HG02870 (cell line): ENCODE data around the gene AKR1C1.
"Not testable (repeated sequence)": the region's sequence is repeated elsewhere in the genome, so short reads cannot be mapped to it uniquely, and the experiment has no call there.

Experiments
- ATAC-seq: cut with Tn5 transposase; IDR thresholded peaks from one replicate; pipeline ENCODE4 v1.9.1; 2021; ENCODE audit warnings: mild to moderate bottlenecking, moderate library complexity; ENCODE audit not compliant: unreplicated experiment

Gene AKR1C1

DNA sequence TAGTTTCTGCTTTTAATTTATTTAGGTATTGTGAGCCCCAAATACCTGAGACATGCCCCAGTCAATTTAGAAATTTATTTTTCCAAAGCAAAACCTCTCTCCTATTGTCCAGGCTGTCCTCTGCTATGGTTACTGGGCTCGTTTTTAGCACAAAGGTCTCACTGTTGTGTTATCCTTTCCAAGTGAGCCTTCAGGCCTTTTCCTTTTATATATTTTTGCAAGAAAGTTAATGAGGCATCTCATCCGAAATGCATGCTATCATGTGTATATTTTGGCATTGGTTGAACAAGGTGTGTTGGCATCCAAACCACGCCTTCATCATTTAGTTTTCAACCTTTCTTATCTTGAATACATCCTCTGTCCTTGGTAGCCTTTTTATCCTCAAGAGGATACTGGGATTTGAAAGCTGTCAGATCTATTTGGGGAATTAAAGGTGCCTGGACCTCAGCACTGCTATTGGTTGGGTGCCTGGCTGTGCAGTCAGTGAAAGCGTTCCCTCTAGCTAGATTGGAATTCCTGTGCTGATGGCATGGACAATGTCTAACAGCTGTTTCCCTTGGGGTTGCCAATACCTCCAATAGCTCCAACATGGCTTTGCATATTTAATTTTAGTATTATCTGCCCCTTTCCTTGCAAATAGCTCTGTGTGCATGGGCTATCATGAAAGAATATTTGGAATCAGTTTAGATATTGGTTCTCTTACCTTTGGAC, 51.1 kb downstream of the AKR1C1 start:
- ATAC-seq, result not testable (repeated sequence)

GRCh38 chr10:5014936-5015335, 51.7 kb downstream of the AKR1C1 start:
- ATAC-seq, result no peak

DNA sequence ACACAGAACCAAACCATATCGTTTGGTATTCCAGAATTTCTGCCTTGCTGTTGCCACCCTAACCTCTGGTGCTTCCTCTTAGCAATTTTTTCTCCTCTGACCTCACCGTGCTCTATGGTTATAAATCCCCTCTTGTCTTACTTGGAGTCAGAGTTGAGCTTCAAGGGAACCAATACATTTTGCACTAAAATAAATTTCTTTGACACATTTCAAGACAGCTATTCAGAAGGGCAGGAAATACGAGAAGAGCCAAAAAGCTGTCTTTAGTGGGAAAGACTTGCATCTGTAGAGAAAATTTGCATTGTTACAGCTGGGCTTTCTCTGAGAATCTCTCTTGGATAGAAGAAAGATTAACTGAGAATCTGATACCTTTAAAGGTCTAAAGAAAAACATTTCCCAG, 54.9 kb downstream of the AKR1C1 start:
- ATAC-seq, result no peak

DNA sequence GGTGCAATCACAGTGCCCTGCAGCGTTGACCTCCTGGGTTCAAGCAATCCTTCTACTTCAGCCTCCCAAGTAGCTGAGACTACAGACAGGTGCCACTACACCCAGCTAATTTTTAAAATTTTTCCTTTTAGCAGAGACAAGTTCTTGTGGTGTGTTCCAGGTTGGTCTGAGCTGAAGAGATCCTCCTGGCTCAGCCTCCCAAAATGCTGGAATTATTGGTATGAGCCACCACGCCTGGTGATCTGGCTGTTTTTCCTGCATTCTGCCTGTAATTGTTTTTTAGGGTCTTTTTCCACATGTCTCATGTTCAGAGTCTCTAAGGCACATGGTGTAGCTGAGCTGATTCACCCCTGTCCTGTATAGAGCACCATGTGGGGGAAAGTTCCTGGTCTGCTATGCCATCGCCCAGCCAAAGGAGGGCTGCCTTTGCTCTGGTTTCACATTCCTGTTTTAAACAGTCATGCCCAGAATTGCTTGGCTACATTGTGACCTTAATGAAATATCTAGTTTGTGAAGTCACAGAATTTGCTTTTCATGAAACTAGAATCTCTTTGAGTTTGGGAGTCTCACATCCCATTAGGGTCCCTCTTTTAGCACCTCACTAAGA, 55.6 kb downstream of the AKR1C1 start:
- not testable (repeated sequence) for ATAC-seq

DNA sequence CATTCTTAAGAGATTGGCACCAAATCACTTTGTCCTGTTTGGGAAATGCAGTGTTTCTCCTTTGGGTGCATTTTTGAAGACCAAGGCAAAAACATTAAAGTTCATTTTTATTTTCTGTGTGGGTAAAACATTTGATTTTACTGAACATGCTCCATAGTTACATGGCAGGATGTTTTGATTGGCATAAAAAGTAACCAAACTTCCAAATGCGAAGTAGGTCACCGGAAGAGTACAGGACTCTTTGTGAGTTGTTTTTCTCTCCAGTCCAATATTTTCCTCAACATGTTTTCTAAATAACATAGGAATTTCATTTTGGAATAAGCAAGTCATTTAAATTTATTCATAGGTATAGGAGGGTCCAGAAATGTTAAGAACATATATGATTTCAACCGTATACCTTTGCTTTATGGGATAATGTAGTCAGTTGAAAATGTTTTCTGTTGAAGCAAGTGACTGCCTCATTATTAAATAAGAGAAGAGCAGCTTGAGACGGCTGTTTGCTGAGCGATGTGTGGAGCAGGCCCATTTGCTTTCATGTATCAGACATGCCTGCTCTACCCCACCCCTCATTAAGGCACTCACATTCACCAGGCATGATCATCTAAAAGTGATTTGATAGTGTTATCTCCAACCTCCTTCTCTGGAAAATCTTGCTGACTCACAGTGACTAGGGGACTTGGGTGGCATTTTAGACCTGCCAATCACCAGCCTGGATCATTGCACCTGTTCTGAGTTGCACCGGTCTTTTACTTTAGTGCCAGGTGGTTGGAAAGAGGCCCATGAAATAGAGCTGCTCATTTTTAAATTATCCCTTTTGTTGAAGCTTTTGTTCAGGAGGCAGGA, 56.8 kb downstream of the AKR1C1 start:
- not testable (repeated sequence) for ATAC-seq

GRCh38 chr10:5021624-5022290, 58.5 kb downstream of the AKR1C1 start:
- ATAC-seq, result not testable (repeated sequence)

GRCh38 chr10:5023177-5023805, 60.1 kb downstream of the AKR1C1 start:
- no peak for ATAC-seq

GRCh38 chr10:5025461-5025881, 62.3 kb downstream of the AKR1C1 start:
- not testable (repeated sequence) for ATAC-seq

DNA sequence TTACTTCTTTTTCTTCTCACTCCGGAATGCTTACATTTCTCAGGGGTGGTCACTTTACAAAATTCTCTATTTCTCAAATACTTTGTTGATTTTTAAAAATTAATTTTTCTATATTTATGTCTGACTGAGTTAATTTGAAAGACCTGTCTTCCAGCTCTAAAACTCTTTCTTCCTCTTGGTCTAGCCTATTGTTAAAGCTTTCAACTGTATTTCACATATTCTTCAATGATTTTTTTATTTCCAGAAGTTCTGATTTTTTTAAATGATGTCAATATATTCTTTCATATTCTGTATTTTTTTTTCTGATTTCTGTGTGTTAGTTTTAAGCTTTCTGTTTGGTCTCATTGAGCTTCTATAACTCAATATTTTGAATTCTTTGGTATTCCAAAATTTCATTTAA, 67.8 kb downstream of the AKR1C1 start:
- no peak for ATAC-seq

- not testable (repeated sequence) for ATAC-seq
These were observed 68.4 kb downstream of the AKR1C1 start for GRCh38 chr10:5031588-5031987.

- not testable (repeated sequence) for ATAC-seq
These were observed 69.2 kb downstream of the AKR1C1 start for GRCh38 chr10:5032444-5032843.
